Measurements from ENCODE around the gene POMGNT2. TPM values are rescaled to one million over a fixed set of nuclear protein-coding genes. Genes with fewer than 3 reads are reported as not detected.

Gene POMGNT2
- total RNA-seq, 1 experiment from 2014 or later, result 45.7 TPM

GRCh38 chr3:43062564-43063040, 43.3 kb downstream of the POMGNT2 start:
- no peak overlapping the region for H3K27ac ChIP-seq (ENCODE audit: low read length)
- H4K20me1 ChIP-seq (ENCODE audit: low read length), result no peaks in the 10 kb centered on the region
- no peaks in the 10 kb centered on the region for H3K9me3 ChIP-seq (ENCODE audit: low read length)
- H3F3A ChIP-seq (ENCODE audit: low read length, unreplicated experiment), result no peaks in the 10 kb centered on the region
- H3K79me2 ChIP-seq (ENCODE audit: low read length), result no peaks in the 10 kb centered on the region
- H3K9ac ChIP-seq (ENCODE audit: low read length), result no peak overlapping the region
- TF ChIP-seq EZH2 (IDR thresholded peaks at IDR 0.05; ENCODE audit: low read length, unreplicated experiment), result no peak
- no peak for TF ChIP-seq EZH2phosphoT487 (IDR thresholded peaks at IDR 0.05; ENCODE audit: borderline replicate concordance, low read length)
- TF ChIP-seq, protein P1, sequence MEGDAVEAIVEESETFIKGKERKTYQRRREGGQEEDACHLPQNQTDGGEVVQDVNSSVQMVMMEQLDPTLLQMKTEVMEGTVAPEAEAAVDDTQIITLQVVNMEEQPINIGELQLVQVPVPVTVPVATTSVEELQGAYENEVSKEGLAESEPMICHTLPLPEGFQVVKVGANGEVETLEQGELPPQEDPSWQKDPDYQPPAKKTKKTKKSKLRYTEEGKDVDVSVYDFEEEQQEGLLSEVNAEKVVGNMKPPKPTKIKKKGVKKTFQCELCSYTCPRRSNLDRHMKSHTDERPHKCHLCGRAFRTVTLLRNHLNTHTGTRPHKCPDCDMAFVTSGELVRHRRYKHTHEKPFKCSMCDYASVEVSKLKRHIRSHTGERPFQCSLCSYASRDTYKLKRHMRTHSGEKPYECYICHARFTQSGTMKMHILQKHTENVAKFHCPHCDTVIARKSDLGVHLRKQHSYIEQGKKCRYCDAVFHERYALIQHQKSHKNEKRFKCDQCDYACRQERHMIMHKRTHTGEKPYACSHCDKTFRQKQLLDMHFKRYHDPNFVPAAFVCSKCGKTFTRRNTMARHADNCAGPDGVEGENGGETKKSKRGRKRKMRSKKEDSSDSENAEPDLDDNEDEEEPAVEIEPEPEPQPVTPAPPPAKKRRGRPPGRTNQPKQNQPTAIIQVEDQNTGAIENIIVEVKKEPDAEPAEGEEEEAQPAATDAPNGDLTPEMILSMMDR (conservative IDR thresholded peaks at IDR 0.05; ENCODE audit: low read depth, low read length), result no peak
- POLR2A ChIA-PET (ENCODE audit: unreplicated experiment), result no interaction called here
- no peaks in the 10 kb centered on the region for H3K27me3 ChIP-seq (ENCODE audit: low read length)
- no peak overlapping the region for H2AFZ ChIP-seq (ENCODE audit: low read length)
- H3K4me1 ChIP-seq (ENCODE audit: insufficient read depth, low read length), result no peaks in the 10 kb centered on the region
- no peaks in the 10 kb centered on the region for H3K9me2 ChIP-seq (replicated peaks; ENCODE audit: low read length)
- intact Hi-C loops (cut with micrococcal nuclease), result no loop called here
- no TSS peak for BruUV-seq (replicated peaks)
- no peak for DNase-seq
- CTCF ChIA-PET, result no interaction called here
- no peak overlapping the region for H3K4me2 ChIP-seq (ENCODE audit: low read length)
- no peaks in the 10 kb centered on the region for H3K36me3 ChIP-seq (ENCODE audit: low read depth, low read length)
- H3K4me3 ChIP-seq (ENCODE audit: low read length), result no peak overlapping the region
- no peak for ATAC-seq

DNA sequence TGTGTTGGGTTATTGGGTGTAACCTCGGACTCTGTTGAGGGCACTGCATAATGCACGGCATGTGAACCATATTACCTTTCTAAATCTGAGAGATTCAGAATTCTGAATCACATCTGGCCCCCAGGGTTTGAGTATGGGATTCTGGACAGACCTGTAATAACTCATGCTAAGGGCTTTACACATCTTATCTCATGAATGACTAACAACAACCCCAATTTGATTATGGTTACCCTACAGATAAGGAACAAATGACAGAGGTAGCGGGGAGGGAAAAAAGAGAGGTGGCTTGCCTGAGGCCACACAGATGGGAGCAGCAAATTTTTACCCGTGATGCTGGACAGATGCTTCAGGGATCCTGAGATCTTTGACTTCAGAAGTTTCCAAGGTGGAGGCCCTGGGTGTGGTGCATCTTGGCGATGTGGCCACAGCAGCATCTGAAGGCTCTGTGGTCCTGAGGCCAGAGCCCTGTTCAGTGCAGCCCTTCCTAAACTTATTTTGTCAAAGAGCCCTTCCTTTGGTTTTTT, 43.8 kb downstream of the POMGNT2 start:
- H3K4me1 ChIP-seq (ENCODE audit: insufficient read depth, low read length), result no peaks in the 10 kb centered on the region
- TF ChIP-seq EZH2 (IDR thresholded peaks at IDR 0.05; ENCODE audit: low read length, unreplicated experiment) (no peak), EZH2phosphoT487 (IDR thresholded peaks at IDR 0.05; ENCODE audit: borderline replicate concordance, low read length) (no peak)
- TF ChIP-seq, protein P1 (conservative IDR thresholded peaks at IDR 0.05; ENCODE audit: low read depth, low read length), result no peak
- ChIA-PET POLR2A (ENCODE audit: unreplicated experiment) (no interaction called here), CTCF (no interaction called here)
- H3K27me3 ChIP-seq (ENCODE audit: low read length), result no peaks in the 10 kb centered on the region
- no peak overlapping the region for H3K9ac ChIP-seq (ENCODE audit: low read length)
- no peak overlapping the region for H2AFZ ChIP-seq (ENCODE audit: low read length)
- no peak overlapping the region for H3K4me3 ChIP-seq (ENCODE audit: low read length)
- intact Hi-C loops (cut with micrococcal nuclease), result no loop called here
- H3K79me2 ChIP-seq (ENCODE audit: low read length), result no peaks in the 10 kb centered on the region
- no peaks in the 10 kb centered on the region for H3K36me3 ChIP-seq (ENCODE audit: low read depth, low read length)
- BruUV-seq (replicated peaks), result no TSS peak
- no peaks in the 10 kb centered on the region for H3K9me3 ChIP-seq (ENCODE audit: low read length)
- H3F3A ChIP-seq (ENCODE audit: low read length, unreplicated experiment), result no peaks in the 10 kb centered on the region
- DNase-seq (no peak), ATAC-seq (no peak)
- H3K4me2 ChIP-seq (ENCODE audit: low read length), result no peak overlapping the region
- no peaks in the 10 kb centered on the region for H4K20me1 ChIP-seq (ENCODE audit: low read length)
- no peak overlapping the region for H3K27ac ChIP-seq (ENCODE audit: low read length)
- H3K9me2 ChIP-seq (replicated peaks; ENCODE audit: low read length), result no peaks in the 10 kb centered on the region

DNA sequence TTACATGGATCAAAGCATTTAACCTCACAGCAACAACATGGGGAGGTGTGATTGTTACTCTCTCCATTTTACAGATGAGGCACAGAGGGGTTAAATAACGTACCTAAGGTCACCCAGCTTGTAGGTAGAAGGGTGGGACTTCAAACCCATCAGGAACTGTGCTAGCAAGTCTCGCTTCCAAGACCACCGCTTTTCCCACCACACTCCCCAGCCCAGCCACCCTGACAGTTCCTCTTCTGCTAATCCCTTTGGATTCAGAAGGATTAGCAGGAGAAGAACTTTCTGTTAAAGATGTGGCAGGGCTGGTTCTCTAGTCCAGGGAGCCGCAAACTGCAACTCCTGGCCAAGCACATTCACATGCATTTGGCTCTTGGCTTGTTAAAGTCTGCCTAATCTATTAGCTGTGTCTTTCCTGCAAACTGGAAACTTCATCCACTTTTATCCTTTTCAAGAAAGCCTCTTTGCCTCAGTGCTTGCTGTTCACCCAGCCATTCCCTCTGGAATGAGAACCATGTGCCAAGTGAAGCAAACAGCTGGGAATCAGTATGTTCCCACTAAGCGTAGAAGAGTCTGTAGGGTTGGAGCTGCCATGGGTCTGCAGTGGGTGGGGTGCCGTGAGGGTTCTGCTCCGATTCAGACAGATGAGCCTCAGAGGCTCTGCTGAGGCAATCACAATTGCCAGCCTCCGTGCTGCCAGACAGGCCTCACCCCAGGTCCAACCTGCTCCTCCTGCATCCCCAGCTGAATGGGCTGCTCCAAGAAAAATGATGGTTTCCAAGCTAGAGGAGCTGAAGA, 44.6 kb downstream of the POMGNT2 start:
- H3K27me3 ChIP-seq (ENCODE audit: low read length), result no peaks in the 10 kb centered on the region
- no peak overlapping the region for H3K9ac ChIP-seq (ENCODE audit: low read length)
- no peaks in the 10 kb centered on the region for H3K9me2 ChIP-seq (replicated peaks; ENCODE audit: low read length)
- H3K27ac ChIP-seq (ENCODE audit: low read length), result no peak overlapping the region
- H3F3A ChIP-seq (ENCODE audit: low read length, unreplicated experiment), result no peaks in the 10 kb centered on the region
- H4K20me1 ChIP-seq (ENCODE audit: low read length), result no peaks in the 10 kb centered on the region
- intact Hi-C loops (cut with micrococcal nuclease), result no loop called here
- H3K4me2 ChIP-seq (ENCODE audit: low read length), result no peak overlapping the region
- H2AFZ ChIP-seq (ENCODE audit: low read length), result no peak overlapping the region
- no peak overlapping the region for H3K4me3 ChIP-seq (ENCODE audit: low read length)
- TF ChIP-seq, protein P1 (conservative IDR thresholded peaks at IDR 0.05; ENCODE audit: low read depth, low read length), result no peak
- TF ChIP-seq EZH2phosphoT487 (IDR thresholded peaks at IDR 0.05; ENCODE audit: borderline replicate concordance, low read length) (no peak), EZH2 (IDR thresholded peaks at IDR 0.05; ENCODE audit: low read length, unreplicated experiment) (no peak)
- no peaks in the 10 kb centered on the region for H3K79me2 ChIP-seq (ENCODE audit: low read length)
- H3K36me3 ChIP-seq (ENCODE audit: low read depth, low read length), result no peaks in the 10 kb centered on the region
- no TSS peak for BruUV-seq (replicated peaks)
- no peaks in the 10 kb centered on the region for H3K9me3 ChIP-seq (ENCODE audit: low read length)
- ATAC-seq (no peak), DNase-seq (no peak)
- ChIA-PET POLR2A (ENCODE audit: unreplicated experiment) (no interaction called here), CTCF (no interaction called here)
- no peaks in the 10 kb centered on the region for H3K4me1 ChIP-seq (ENCODE audit: insufficient read depth, low read length)

All from PC-3 (cell line).